ENCODE measurements around the gene SCLT1.

Gene SCLT1

DNA sequence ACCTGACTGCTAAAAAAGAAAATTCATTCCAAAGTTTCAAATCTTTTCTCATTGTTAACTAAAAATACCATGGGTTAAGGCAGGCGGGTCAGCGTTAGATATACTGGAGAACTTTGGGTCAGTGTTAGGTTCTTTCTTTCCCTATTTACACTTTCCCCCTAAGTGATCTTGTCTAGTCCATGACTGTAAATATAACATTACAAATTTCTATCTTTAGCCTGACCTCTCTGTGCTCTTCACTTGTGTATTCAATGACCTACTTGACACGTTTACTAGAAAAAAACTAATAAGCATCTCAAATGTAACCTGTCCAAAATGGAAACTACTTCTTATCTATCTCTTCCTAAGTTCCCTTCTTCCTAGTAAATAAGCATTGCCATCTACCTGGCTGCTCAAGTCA lies 188.5 kb downstream of the SCLT1 start:
- no peak overlapping the region for H3K9ac ChIP-seq (ENCODE audit: low read length)
- no peaks in the 10 kb centered on the region for H4K20me1 ChIP-seq (ENCODE audit: insufficient read depth, low read length)
- no peaks in the 10 kb centered on the region; the same call in 1 of the 2 replicates for H3K4me1 ChIP-seq (ENCODE audit: low read length)
- no peaks in the 10 kb centered on the region for H3K27me3 ChIP-seq (ENCODE audit: low read depth, low read length)
- no peak overlapping the region for H3K4me3 ChIP-seq (ENCODE audit: low read length)
- no peak overlapping the region for H3K27ac ChIP-seq (ENCODE audit: low read length)
- H2AFZ ChIP-seq (ENCODE audit: low read depth, low read length) = no peak overlapping the region
- no peaks in the 10 kb centered on the region for H3K36me3 ChIP-seq (replicated peaks; ENCODE audit: low read depth, low read length)
- no peak overlapping the region for H3K4me2 ChIP-seq (ENCODE audit: low read length)
- no peaks in the 10 kb centered on the region for H3K9me3 ChIP-seq (ENCODE audit: insufficient read depth, low read length)
- no peak for TF ChIP-seq EZH2phosphoT487 (IDR thresholded peaks at IDR 0.05; ENCODE audit: low read depth)
- TF ChIP-seq, protein P1, sequence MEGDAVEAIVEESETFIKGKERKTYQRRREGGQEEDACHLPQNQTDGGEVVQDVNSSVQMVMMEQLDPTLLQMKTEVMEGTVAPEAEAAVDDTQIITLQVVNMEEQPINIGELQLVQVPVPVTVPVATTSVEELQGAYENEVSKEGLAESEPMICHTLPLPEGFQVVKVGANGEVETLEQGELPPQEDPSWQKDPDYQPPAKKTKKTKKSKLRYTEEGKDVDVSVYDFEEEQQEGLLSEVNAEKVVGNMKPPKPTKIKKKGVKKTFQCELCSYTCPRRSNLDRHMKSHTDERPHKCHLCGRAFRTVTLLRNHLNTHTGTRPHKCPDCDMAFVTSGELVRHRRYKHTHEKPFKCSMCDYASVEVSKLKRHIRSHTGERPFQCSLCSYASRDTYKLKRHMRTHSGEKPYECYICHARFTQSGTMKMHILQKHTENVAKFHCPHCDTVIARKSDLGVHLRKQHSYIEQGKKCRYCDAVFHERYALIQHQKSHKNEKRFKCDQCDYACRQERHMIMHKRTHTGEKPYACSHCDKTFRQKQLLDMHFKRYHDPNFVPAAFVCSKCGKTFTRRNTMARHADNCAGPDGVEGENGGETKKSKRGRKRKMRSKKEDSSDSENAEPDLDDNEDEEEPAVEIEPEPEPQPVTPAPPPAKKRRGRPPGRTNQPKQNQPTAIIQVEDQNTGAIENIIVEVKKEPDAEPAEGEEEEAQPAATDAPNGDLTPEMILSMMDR (IDR thresholded peaks at IDR 0.05; ENCODE audit: low read depth, low read length) = no peak
- no peaks in the 10 kb centered on the region for H3K79me2 ChIP-seq (ENCODE audit: low read length)

DNA sequence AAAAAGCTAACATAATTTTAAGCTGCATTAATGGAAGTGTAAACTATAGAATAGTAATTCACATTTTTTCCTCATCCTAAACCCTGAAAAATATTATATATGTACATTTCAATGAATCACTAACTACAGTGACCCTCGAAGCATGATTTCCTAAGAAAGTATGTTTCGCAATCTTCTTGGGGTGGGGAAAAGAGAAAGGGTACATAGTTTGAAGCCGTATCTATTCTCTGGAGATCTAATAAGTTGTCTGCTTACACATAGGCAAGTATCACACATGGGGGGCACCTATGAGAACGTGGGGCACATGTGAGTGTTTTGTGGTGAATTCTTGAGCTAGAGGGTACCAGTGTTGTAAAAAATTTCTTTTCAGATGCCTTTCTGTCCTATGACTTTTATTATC lies 212.7 kb downstream of the SCLT1 start:
- no peaks in the 10 kb centered on the region for H3K79me2 ChIP-seq (ENCODE audit: low read length)
- no peak overlapping the region for H3K27ac ChIP-seq (ENCODE audit: low read length)
- H3K9ac ChIP-seq (ENCODE audit: low read length) = no peak overlapping the region
- no peaks in the 10 kb centered on the region for H3K9me3 ChIP-seq (ENCODE audit: insufficient read depth, low read length)
- H3K4me1 ChIP-seq (ENCODE audit: low read length) = no peaks in the 10 kb centered on the region
- H3K4me2 ChIP-seq (ENCODE audit: low read length) = no peak overlapping the region
- H3K4me3 ChIP-seq (ENCODE audit: low read length) = no peak overlapping the region
- H3K36me3 ChIP-seq (replicated peaks; ENCODE audit: low read depth, low read length) = peaks cover 13% of the 10 kb centered on the region
- no peak overlapping the region for H2AFZ ChIP-seq (ENCODE audit: low read depth, low read length)
- H3K27me3 ChIP-seq (ENCODE audit: low read depth, low read length) = no peaks in the 10 kb centered on the region
- TF ChIP-seq, protein P1 (IDR thresholded peaks at IDR 0.05; ENCODE audit: low read depth, low read length) = no peak
- no peaks in the 10 kb centered on the region for H4K20me1 ChIP-seq (ENCODE audit: insufficient read depth, low read length)

DNA sequence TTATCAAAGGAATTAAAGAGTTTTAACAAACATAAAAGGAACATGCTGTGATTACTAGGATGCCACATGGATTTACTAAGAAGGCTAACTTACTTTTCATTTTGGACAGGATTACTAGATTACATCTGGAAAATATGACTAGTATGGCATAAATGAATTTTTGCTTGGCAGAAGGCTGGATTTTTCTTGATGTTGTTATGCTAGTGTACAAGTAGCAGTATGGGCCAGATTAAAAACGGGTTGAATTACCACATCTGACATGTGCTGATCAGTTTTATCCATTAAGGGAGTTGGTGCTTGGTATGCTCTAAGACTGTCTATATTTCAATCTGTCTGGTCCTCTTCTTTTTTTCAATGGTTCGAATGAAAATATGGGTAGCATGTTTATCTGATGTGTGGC lies 213.4 kb downstream of the SCLT1 start:
- Histone ChIP-seq H3K4me2 (ENCODE audit: low read length) (no peak overlapping the region), H4K20me1 (ENCODE audit: insufficient read depth, low read length) (no peaks in the 10 kb centered on the region), H3K4me3 (ENCODE audit: low read length) (no peak overlapping the region), H3K27ac (ENCODE audit: low read length) (no peak overlapping the region), H3K79me2 (ENCODE audit: low read length) (no peaks in the 10 kb centered on the region), H3K9ac (ENCODE audit: low read length) (no peak overlapping the region), H3K9me3 (ENCODE audit: insufficient read depth, low read length) (no peaks in the 10 kb centered on the region), H3K4me1 (ENCODE audit: low read length) (no peaks in the 10 kb centered on the region), H2AFZ (ENCODE audit: low read depth, low read length) (no peak overlapping the region), H3K27me3 (ENCODE audit: low read depth, low read length) (no peaks in the 10 kb centered on the region), H3K36me3 (replicated peaks; ENCODE audit: low read depth, low read length) (peaks cover 13% of the 10 kb centered on the region)
- TF ChIP-seq EZH2phosphoT487 (IDR thresholded peaks at IDR 0.05; ENCODE audit: low read depth) = no peak
- TF ChIP-seq, protein P1 (IDR thresholded peaks at IDR 0.05; ENCODE audit: low read depth, low read length) = no peak

DNA sequence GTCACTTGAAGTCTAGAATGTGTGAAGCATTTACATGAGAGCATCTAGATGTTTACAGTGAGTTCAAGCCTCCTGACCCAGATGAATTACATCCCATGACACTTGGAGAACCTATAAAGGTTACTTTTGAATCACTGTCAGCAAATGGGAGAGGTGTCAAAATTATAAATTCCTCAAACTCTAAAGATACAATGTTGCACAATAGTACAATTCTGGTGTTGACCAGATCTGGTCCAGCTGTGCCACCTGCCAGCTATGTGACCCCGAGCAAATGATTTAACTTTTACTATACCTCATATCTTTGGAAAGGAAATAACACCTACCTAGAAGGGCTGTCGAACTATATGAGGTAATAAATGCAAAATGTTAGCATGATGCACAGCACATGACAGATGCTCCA lies 214.1 kb downstream of the SCLT1 start:
- Histone ChIP-seq H3K9ac (ENCODE audit: low read length) (no peak overlapping the region), H3K4me1 (ENCODE audit: low read length) (no peaks in the 10 kb centered on the region), H3K9me3 (ENCODE audit: insufficient read depth, low read length) (no peaks in the 10 kb centered on the region), H2AFZ (ENCODE audit: low read depth, low read length) (no peak overlapping the region), H3K4me2 (ENCODE audit: low read length) (no peak overlapping the region), H3K27ac (ENCODE audit: low read length) (no peak overlapping the region), H3K27me3 (ENCODE audit: low read depth, low read length) (no peaks in the 10 kb centered on the region), H4K20me1 (ENCODE audit: insufficient read depth, low read length) (no peaks in the 10 kb centered on the region), H3K4me3 (ENCODE audit: low read length) (no peak overlapping the region), H3K79me2 (ENCODE audit: low read length) (no peaks in the 10 kb centered on the region), H3K36me3 (replicated peaks; ENCODE audit: low read depth, low read length) (peaks cover 13% of the 10 kb centered on the region)
- no peak for TF ChIP-seq EZH2phosphoT487 (IDR thresholded peaks at IDR 0.05; ENCODE audit: low read depth)
- TF ChIP-seq, protein P1 (IDR thresholded peaks at IDR 0.05; ENCODE audit: low read depth, low read length) = no peak

All from OCI-LY3 (cell line).